AG09319 (cell line): ENCODE measurements around the gene PLXND1.
A peak's percentile ranks its signal among the peaks of the same experiment; 100 is the strongest.

Source experiments
- DNase-seq: peaks from one replicate; pipeline ENCODE4 v3.0.0-alpha.2; 2010; ENCODE audit warnings: low read depth; ENCODE audit errors: extremely low read depth
- TF ChIP-seq, protein P1 (sequence below): IDR thresholded peaks from 2 replicates; pipeline ENCODE4 v1.5.1; 2011; ENCODE audit warnings: low read depth, mild to moderate bottlenecking, inconsistent platforms, low read length, moderate library complexity

The PLXND1 gene

GRCh38 chr3:129603561-129603942 lies 2.9 kb downstream of the PLXND1 start:
- DNase-seq: no peak

DNA sequence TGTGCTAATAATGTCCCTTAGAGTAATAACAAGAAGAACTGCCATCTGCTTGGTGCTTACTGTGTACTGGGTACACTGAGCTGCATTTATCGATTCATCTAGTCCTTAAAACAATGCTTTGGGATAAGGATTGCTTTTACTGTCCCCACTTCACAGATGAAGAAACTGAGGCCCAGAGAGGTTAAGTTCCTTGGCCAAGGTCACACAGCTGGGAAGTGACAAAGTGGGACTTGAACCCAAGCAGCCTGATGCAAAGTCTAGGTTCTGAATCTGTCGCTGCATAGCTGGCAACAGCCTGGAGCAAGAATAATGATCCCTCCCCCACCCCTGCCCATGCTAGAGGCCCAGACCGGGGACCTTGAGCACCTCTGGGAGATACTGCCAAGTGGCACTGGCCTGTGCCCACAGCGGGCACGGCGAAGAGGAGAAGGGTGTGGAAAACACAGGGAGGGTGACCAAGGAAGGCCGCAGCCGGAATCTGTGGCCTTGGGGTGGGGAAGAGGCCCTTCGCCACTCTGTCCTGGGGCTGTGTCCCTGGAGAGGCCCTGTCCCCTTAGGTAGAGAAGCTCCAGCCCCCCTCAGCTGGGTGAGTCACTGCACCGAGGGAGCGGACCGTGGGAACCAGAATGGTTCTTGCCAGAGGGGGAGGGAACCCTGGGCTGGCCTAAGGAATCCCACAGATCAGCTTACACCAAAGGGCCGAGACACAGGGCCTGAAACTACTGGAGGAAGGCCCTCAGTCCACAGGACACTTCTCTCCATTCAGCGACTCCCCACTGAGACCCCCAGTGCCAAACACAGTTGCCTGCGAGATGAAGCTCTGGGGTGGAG lies 3.5 kb downstream of the PLXND1 start:
- peak; percentile 85 for DNase-seq
- TF ChIP-seq, protein P1, sequence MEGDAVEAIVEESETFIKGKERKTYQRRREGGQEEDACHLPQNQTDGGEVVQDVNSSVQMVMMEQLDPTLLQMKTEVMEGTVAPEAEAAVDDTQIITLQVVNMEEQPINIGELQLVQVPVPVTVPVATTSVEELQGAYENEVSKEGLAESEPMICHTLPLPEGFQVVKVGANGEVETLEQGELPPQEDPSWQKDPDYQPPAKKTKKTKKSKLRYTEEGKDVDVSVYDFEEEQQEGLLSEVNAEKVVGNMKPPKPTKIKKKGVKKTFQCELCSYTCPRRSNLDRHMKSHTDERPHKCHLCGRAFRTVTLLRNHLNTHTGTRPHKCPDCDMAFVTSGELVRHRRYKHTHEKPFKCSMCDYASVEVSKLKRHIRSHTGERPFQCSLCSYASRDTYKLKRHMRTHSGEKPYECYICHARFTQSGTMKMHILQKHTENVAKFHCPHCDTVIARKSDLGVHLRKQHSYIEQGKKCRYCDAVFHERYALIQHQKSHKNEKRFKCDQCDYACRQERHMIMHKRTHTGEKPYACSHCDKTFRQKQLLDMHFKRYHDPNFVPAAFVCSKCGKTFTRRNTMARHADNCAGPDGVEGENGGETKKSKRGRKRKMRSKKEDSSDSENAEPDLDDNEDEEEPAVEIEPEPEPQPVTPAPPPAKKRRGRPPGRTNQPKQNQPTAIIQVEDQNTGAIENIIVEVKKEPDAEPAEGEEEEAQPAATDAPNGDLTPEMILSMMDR: no peak

More at GRCh38 chr3:129603561-129603942, 2.9 kb downstream of the PLXND1 start:
- TF ChIP-seq, protein P1: no peak

DNA sequence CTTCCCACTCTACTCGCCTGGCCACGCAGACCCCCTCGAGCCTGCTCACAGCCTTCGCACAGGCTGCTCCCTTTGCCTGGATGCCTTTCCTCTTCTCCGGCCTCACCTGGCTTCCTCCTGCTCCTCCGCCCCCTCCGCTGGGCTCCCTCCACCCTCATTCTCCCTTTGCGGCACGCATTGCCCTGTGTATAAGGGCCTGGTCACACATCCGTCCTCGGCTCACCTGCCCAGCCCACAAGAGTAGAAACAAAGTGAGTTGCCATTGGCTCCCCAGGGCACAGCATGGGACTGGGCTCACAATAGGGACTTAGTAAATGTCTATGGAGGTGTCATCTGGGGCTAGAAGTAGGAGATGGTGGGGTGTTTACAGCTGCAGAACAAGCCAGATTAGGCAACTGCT lies 4.2 kb downstream of the PLXND1 start:
- no peak for DNase-seq
- TF ChIP-seq, protein P1: no peak

DNA sequence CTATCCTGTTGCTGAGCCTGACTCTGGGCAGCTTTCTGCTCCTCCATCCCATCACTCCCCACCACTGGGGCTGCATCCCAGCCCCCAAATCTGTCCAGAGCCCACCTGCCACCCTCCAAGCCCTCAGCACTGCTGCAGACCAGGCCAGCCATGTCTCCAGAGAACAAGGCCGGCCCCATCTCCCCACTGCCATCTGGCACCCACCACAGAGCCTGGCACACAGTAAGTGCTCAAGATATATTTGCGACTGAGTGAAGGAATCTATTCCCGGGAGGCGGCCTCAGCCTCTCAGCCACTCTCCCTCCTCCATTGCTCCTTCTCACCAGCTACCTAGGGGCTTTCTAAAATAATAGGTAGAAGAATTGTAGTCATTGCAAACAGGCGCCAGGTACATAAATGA lies 4.8 kb downstream of the PLXND1 start:
- TF ChIP-seq, protein P1: no peak
- DNase-seq: no peak

DNA sequence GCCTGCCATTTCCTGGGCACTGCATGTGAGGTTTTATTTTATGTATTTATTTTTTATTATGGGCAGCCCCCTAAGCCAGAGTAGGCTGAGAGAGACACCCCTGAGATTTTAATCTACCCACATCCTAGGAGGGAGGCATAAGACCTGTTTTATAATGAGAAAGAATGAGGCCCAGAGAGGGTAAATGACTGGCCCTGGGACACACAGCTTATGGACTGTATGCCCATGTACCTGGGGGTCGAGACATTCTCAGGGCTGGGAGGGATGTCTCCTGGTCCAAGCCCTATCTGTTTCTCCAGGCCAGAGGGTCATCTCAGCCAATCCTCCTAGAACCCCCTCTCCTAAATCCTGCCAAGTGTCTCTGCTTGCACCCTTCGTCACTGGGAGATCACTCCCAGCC lies 6.1 kb downstream of the PLXND1 start:
- TF ChIP-seq, protein P1: no peak
- no peak for DNase-seq

DNA sequence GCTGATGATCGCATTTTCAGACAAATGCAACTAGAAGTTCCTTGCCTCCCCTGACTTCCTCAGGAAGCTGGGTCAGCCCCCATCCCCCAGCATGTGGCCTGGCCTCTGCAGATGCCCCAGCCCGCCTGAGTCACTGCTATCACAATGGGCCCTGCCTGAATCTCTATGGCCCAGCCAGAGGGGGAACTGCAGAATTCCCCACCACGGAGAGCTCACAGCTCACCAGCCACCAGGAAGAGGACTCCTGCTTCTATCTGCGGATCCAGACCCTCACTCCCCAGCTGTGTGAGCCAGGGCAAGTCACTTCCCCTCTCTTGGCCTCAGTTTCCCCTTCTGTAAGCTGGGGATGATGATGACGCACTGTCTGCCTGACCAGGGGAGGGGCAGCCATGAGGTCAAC lies 6.9 kb downstream of the PLXND1 start:
- no peak for DNase-seq
- TF ChIP-seq, protein P1: no peak

DNA sequence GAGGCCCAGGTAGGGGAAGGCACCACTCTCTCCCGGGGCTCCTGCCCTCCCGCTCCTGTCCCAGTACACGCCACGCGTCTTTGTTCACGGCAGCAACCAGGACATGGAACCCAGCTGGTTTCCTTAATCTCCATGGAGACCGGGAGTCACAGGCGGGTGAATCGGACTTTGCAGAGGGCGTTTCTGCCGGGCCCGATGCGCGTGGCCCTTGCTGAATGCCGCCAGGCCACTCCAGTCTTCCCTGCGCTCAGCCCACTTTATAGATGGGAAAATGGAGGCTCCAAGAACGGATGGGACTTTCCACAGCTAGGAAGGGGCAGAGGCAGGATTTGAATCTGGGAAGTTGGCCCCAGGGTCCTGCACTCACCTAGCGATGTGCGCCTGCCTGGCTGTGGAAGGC lies 7.4 kb downstream of the PLXND1 start:
- TF ChIP-seq, protein P1: no peak
- DNase-seq: no peak
